GM12878 (cell line): ENCODE measurements around the gene GNPTAB. TPM values are rescaled to one million over a fixed set of nuclear protein-coding genes. Genes with fewer than 3 reads are reported as not detected.

Source experiments
- ATAC-seq: fragments of 200-7000 bp; cut with Tn5 transposase; 3 replicates; pipeline ENCODE4 v1.9.1; 2020; ENCODE audit warnings: mild to moderate bottlenecking, moderate library complexity
- BruUV-seq: library from RNA; stranded (reverse); fragments of 400-500 nt; replicated peaks from 2 replicates; lab custom pipeline; 2021; lab: Mats Ljungman, UMichigan
- CTCF ChIA-PET: fragments of 300-600 bp; sonication (Branson Sonifier 250); formaldehyde crosslinking; extraction: SDS; loops from one replicate; lab custom pipeline; 2021; ENCODE audit warnings: inconsistent platforms; lab: Yijun Ruan, JAX
- POLR2A ChIA-PET: fragments of 350-600 bp; formaldehyde crosslinking; extraction: SDS; loops from one replicate; lab custom pipeline; 2021; ENCODE audit warnings: inconsistent platforms; lab: Charles Lee
- RAD21 ChIA-PET: fragments of 300-600 bp; sonication (Branson Sonifier 250); formaldehyde crosslinking; loops from one replicate; lab custom pipeline; 2023; ENCODE audit warnings: antibody characterized with exemption; ENCODE audit not compliant: unreplicated experiment; lab: Charles Lee
- SMC1A ChIA-PET: fragments of 300-600 bp; sonication (Branson Sonifier 250); formaldehyde crosslinking; loops from one replicate; lab custom pipeline; 2023; ENCODE audit not compliant: unreplicated experiment, uncharacterized antibody; lab: Charles Lee
- DNase-seq: peaks from one replicate; pipeline ENCODE4 v3.0.0-alpha.2; 2011; ENCODE audit warnings: low read depth, low spot score
- FAIRE-seq: peaks from 3 replicates; lab custom pipeline; 2011; peaks lifted over from hg19 to GRCh38; lab: Jason Lieb, UNC
- H2AFZ ChIP-seq: 2 replicates; pipeline ENCODE4 v1.6.0; 2011; ENCODE audit warnings: low read depth, low read length, control low read depth; ENCODE audit not compliant: control insufficient read depth
- H3K27ac ChIP-seq: 2 replicates; pipeline ENCODE4 v1.5.1; 2011; ENCODE audit warnings: control low read depth; ENCODE audit not compliant: control insufficient read depth, insufficient read depth
- H3K27me3 ChIP-seq, 2 experiments: replicated peaks in 1 of 2; 2 replicates each; pipeline versions ENCODE4 v1.6.0 to v1.6.1; 2011; ENCODE audit warnings: low read length in 1 of 2; ENCODE audit not compliant: control insufficient read depth in 2 of 2, insufficient read depth in 2 of 2
- H3K36me3 ChIP-seq, 2 experiments: 2 replicates each; pipeline ENCODE4 v1.5.1; 2011; ENCODE audit warnings: low read length in 1 of 2; ENCODE audit not compliant: control insufficient read depth in 2 of 2, insufficient read depth in 2 of 2
- H3K4me1 ChIP-seq: 2 replicates; pipeline ENCODE4 v1.6.1; 2011; ENCODE audit warnings: mild to moderate bottlenecking, low read length, moderate library complexity, mixed read lengths; ENCODE audit not compliant: control insufficient read depth, insufficient read depth
- H3K4me2 ChIP-seq: 2 replicates; pipeline ENCODE4 v1.6.0; 2011; ENCODE audit warnings: control low read depth; ENCODE audit not compliant: control insufficient read depth, insufficient read depth
- H3K4me3 ChIP-seq: fragments of 200-600 bp; sonication (generic); 2 replicates; pipeline ENCODE4 v1.5.1; 2016
- H3K79me2 ChIP-seq: 2 replicates; pipeline ENCODE4 v1.6.0; 2011; ENCODE audit warnings: low read length; ENCODE audit not compliant: control insufficient read depth, insufficient read depth
- H3K9ac ChIP-seq: 2 replicates; pipeline ENCODE4 v1.8.0; 2011; ENCODE audit warnings: low read length, control low read depth, mixed read lengths; ENCODE audit not compliant: control insufficient read depth, insufficient read depth
- H3K9me3 ChIP-seq: replicated peaks from 3 replicates; pipeline ENCODE4 v1.5.1; 2011; ENCODE audit warnings: mild to moderate bottlenecking, low read length; ENCODE audit not compliant: control insufficient read depth, insufficient read depth
- H4K20me1 ChIP-seq: 2 replicates; pipeline ENCODE4 v1.6.0; 2011; ENCODE audit not compliant: control insufficient read depth, insufficient read depth
- BCL3 ChIP-seq: IDR thresholded peaks from 2 replicates; pipeline ENCODE4 v1.6.1; 2011; ENCODE audit warnings: borderline replicate concordance, low read depth, mild to moderate bottlenecking, moderate library complexity, low read length; ENCODE audit not compliant: insufficient read depth, poor library complexity, severe bottlenecking
- BMI1 ChIP-seq: fragments of 450-650 bp; IDR thresholded peaks from 2 replicates; pipeline ENCODE4 v1.6.1; 2016; ENCODE audit warnings: mild to moderate bottlenecking, moderate library complexity, borderline replicate concordance
- EGR1 ChIP-seq, 2 experiments: IDR thresholded peaks; 1 replicate in 1 of 2; 2 replicates in 1 of 2; pipeline ENCODE4 v1.6.1; 2011 to 2012; ENCODE audit warnings: low read depth in 2 of 2, low read length in 2 of 2, borderline replicate concordance in 1 of 2, mild to moderate bottlenecking in 1 of 2, moderate library complexity in 1 of 2
- GABPA ChIP-seq: IDR thresholded peaks from 2 replicates; pipeline ENCODE4 v1.6.1; 2014; ENCODE audit warnings: antibody characterized with exemption, low read depth, mild to moderate bottlenecking, inconsistent platforms
- IRF4 ChIP-seq: IDR thresholded peaks from 2 replicates; pipeline ENCODE4 v1.6.1; 2011; ENCODE audit warnings: low read depth, low read length
- KDM1A ChIP-seq: fragments of 200-600 bp; sonication (generic); IDR thresholded peaks from 2 replicates; pipeline ENCODE4 v1.6.1; 2016; ENCODE audit warnings: borderline replicate concordance
- KLF5 ChIP-seq: fragments of 450-650 bp; IDR thresholded peaks from 2 replicates; pipeline ENCODE4 v1.6.1; 2014; ENCODE audit warnings: mild to moderate bottlenecking; ENCODE audit not compliant: partially characterized antibody
- NR2C2 ChIP-seq: IDR thresholded peaks from 2 replicates; pipeline ENCODE4 v1.6.1; 2011; ENCODE audit warnings: borderline replicate concordance, low read depth; ENCODE audit not compliant: control insufficient read depth, insufficient read length
- POU2F2 ChIP-seq: IDR thresholded peaks from 3 replicates; pipeline ENCODE4 v1.6.1; 2011; ENCODE audit warnings: low read depth, mild to moderate bottlenecking, low read length, borderline replicate concordance
- RCOR1 ChIP-seq: conservative IDR thresholded peaks from 2 replicates; pipeline ENCODE4 v1.6.1; 2012; ENCODE audit warnings: low read depth, low read length, improper control_type of control experiment
- RFX5 ChIP-seq: IDR thresholded peaks from 2 replicates; pipeline ENCODE4 v1.6.1; 2011; ENCODE audit warnings: low read depth, low read length, improper control_type of control experiment
- WRNIP1 ChIP-seq: IDR thresholded peaks from 2 replicates; pipeline ENCODE4 v1.6.1; 2011; ENCODE audit warnings: low read depth, low read length, improper control_type of control experiment, borderline replicate concordance
- ZNF384 ChIP-seq: IDR thresholded peaks from 2 replicates; pipeline ENCODE4 v1.6.1; 2012; ENCODE audit warnings: low read depth, mild to moderate bottlenecking, low read length, improper control_type of control experiment, borderline replicate concordance
- WGBS: methylation state at CpG from one replicate; pipeline ENCODE4 v1.1.6; 2016; ENCODE audit warnings: low lambda C conversion rate; ENCODE audit not compliant: insufficient replicate concordance, insufficient coverage; ENCODE audit errors: missing lambda C conversion rate; 5-methylcytosine and 5-hydroxymethylcytosine counted together
- in situ Hi-C: fragments of 300-500 bp; cut with MboI; formaldehyde crosslinking; loops from 9 replicates; pipeline ENCODE4 v1.14.3; 2018; ENCODE audit warnings: mixed read lengths
- intact Hi-C: fragments of 100-400 bp; cut with micrococcal nuclease; formaldehyde crosslinking; loops from one replicate; pipeline ENCODE4 v1.14.2; 2022; ENCODE audit not compliant: unreplicated experiment
- polyA plus RNA-seq, 11 experiments: library from polyadenylated mRNA; depleted of rRNA in 4 of 11; unstranded in 6 of 11; stranded (reverse) in 5 of 11; fragments of >200 nt; fragmentation: Nextera tagmentation in 4 of 11; fragmentation: Illumina TruSeq in 1 of 11; extraction: Ambion mirVana in 4 of 11; extraction: Trizol in 1 of 11; gene quantifications; 1 replicate in 1 of 11; 2 replicates in 10 of 11; pipeline versions ENCODE4 v1.2.1 to v1.2.3, GENCODE V29; 2011 to 2016; ENCODE audit warnings: inconsistent platforms in 2 of 11, missing spikeins in 2 of 11, low read depth in 1 of 11
- total RNA-seq, 4 experiments: library from RNA; depleted of rRNA in 3 of 4; stranded (reverse); fragments of >200 nt in 3 of 4; fragmentation: Illumina TruSeq in 1 of 4; extraction: Trizol in 1 of 4; gene quantifications; 2 replicates each; pipeline versions ENCODE4 v1.2.1 to v1.2.3, GENCODE V29; 2013 to 2021
- TF ChIP-seq, protein P1 (sequence below): IDR thresholded peaks from 2 replicates; pipeline ENCODE4 v1.6.1; 2012; ENCODE audit warnings: low read depth, low read length, improper control_type of control experiment

The GNPTAB gene
- total and polyA plus RNA-seq, 10 of the 15 experiments (the other 5 are each of a cell fraction or from before 2014, with no cell fraction given): 9.8 to 38.9 (median 35.3) TPM

GRCh38 chr12:101772012-101772775, 58.6 kb downstream of the GNPTAB start:
- WGBS: 63% methylated on average over 5 of the region's 5 CpGs
- POLR2A ChIA-PET: no interaction called here
- H2AFZ ChIP-seq: no peak overlapping the region
- H4K20me1 ChIP-seq: no peaks in the 10 kb centered on the region
- ATAC-seq (no peak), DNase-seq (no peak), FAIRE-seq (no peak)
- H3K4me1 ChIP-seq: no peaks in the 10 kb centered on the region
- H3K79me2 ChIP-seq: no peaks in the 10 kb centered on the region
- H3K9ac ChIP-seq: no peak overlapping the region
- H3K4me3 ChIP-seq: no peak overlapping the region
- SMC1A ChIA-PET: interaction anchor here (0.6 to 3.7 kb wide), 10 partner anchors 15 to 638 kb away, joined by 3 to 123 read pairs (median 6); partner anchors contain the start of gene GNPTAB
- no peaks in the 10 kb centered on the region for H3K27me3 ChIP-seq
- in situ Hi-C loops: loop anchor here (10.0 kb wide), 1 partner anchor 63 kb away; the partner anchor contains the start of gene GNPTAB
- H3K27ac ChIP-seq: no peak overlapping the region
- TF ChIP-seq KLF5 (no peak), RCOR1 (no peak), KDM1A (no peak), EGR1 (IDR thresholded peaks at IDR 0.05; ENCODE audit: borderline replicate concordance in 1 of 2, low read depth in 2 of 2, low read length in 2 of 2) (no peak), BCL3 (no peak), GABPA (no peak), POU2F2 (no peak), ZNF384 (no peak), IRF4 (no peak), RFX5 (no peak), BMI1 (no peak), NR2C2 (no peak), WRNIP1 (no peak)
- TF ChIP-seq, protein P1, sequence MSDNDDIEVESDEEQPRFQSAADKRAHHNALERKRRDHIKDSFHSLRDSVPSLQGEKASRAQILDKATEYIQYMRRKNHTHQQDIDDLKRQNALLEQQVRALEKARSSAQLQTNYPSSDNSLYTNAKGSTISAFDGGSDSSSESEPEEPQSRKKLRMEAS: no peak
- intact Hi-C loops: loop anchor here (2.0 to 10.0 kb wide), 4 partner anchors 59 to 1043 kb away; partner anchors contain the start of genes GNPTAB and WASHC3
- RAD21 ChIA-PET: interaction anchor here (1.0 to 3.1 kb wide), 4 partner anchors 55 to 145 kb away, joined by 3 to 142 read pairs (median 33); partner anchors contain the start of gene GNPTAB
- H3K4me2 ChIP-seq: no peak overlapping the region
- H3K36me3 ChIP-seq: peaks cover 5 to 7% of the 10 kb centered on the region in 2 experiments
- H3K9me3 ChIP-seq: no peaks in the 10 kb centered on the region; the same call in 2 of the 3 replicates
- BruUV-seq: no TSS peak
- CTCF ChIA-PET: interaction anchor here (0.5 to 8.2 kb wide), 19 partner anchors 9 to 420 kb away, joined by 3 to 179 read pairs (median 5); partner anchors contain the start of gene GNPTAB
